Hepatocyte (in vitro differentiated cells): ENCODE measurements around the gene MYBPC2. TPM values are rescaled to one million over a fixed set of nuclear protein-coding genes. Genes with fewer than 3 reads are reported as not detected.

Experiments used
- DNase-seq: peaks from one replicate; pipeline ENCODE4 v3.0.0-alpha.2; 2016; ENCODE audit warnings: low spot score
- H2AFZ ChIP-seq: fragments of 200-600 bp; sonication (generic); 2 replicates; pipeline ENCODE4 v1.6.0; 2016; ENCODE audit warnings: antibody characterized with exemption, mild to moderate bottlenecking
- H3K27ac ChIP-seq: fragments of 200-600 bp; sonication (generic); 2 replicates; pipeline ENCODE4 v1.5.1; 2016; ENCODE audit warnings: mild to moderate bottlenecking
- H3K27me3 ChIP-seq: fragments of 200-600 bp; sonication (generic); 2 replicates; pipeline ENCODE4 v1.6.1; 2016
- H3K36me3 ChIP-seq: fragments of 200-600 bp; sonication (generic); replicated peaks from 2 replicates; pipeline ENCODE4 v1.5.1; 2016; ENCODE audit warnings: low read depth; ENCODE audit not compliant: insufficient read depth
- H3K4me1 ChIP-seq: fragments of 200-600 bp; sonication (generic); 2 replicates; pipeline ENCODE4 v1.5.1; 2016; ENCODE audit warnings: mild to moderate bottlenecking, moderate library complexity; ENCODE audit not compliant: insufficient read depth
- H3K4me2 ChIP-seq: fragments of 200-600 bp; sonication (generic); 2 replicates; pipeline ENCODE4 v1.6.0; 2016
- H3K4me3 ChIP-seq: fragments of 200-600 bp; sonication (generic); 2 replicates; pipeline ENCODE4 v1.5.1; 2016; ENCODE audit warnings: mild to moderate bottlenecking
- H3K79me2 ChIP-seq: fragments of 200-600 bp; sonication (generic); 2 replicates; pipeline ENCODE4 v1.6.0; 2017; ENCODE audit warnings: mild to moderate bottlenecking
- H3K9me2 ChIP-seq: fragments of 200-600 bp; sonication (generic); replicated peaks from 2 replicates; pipeline ENCODE4 v1.6.0; 2017; ENCODE audit warnings: mild to moderate bottlenecking; ENCODE audit not compliant: insufficient read depth
- H3K9me3 ChIP-seq: fragments of 200-600 bp; sonication (generic); 2 replicates; pipeline ENCODE4 v1.5.1; 2016; ENCODE audit warnings: low read depth, mild to moderate bottlenecking
- H4K20me1 ChIP-seq: fragments of 200-600 bp; sonication (generic); 2 replicates; pipeline ENCODE4 v1.6.0; 2016; ENCODE audit warnings: mild to moderate bottlenecking; ENCODE audit not compliant: insufficient read depth, poor library complexity, severe bottlenecking
- EZH2 ChIP-seq: fragments of 200-600 bp; sonication (generic); IDR thresholded peaks from 2 replicates; pipeline ENCODE4 v1.6.1; 2016; ENCODE audit warnings: antibody characterized with exemption, mild to moderate bottlenecking, borderline replicate concordance
- EZH2phosphoT487 ChIP-seq: fragments of 200-600 bp; sonication (generic); IDR thresholded peaks from one replicate; pipeline ENCODE4 v1.6.1; 2018; ENCODE audit warnings: antibody characterized with exemption, mild to moderate bottlenecking, low read depth, moderate library complexity; ENCODE audit not compliant: unreplicated experiment, severe bottlenecking
- WGBS: methylation state at CpG from one replicate; pipeline ENCODE4 v1.1.6; 2016; ENCODE audit warnings: low lambda C conversion rate; ENCODE audit errors: missing lambda C conversion rate; 5-methylcytosine and 5-hydroxymethylcytosine counted together
- polyA plus RNA-seq: library from polyadenylated mRNA; unstranded; fragments of >200 nt; fragmentation: Nextera tagmentation; extraction: Ambion mirVana; gene quantifications from 2 replicates; pipeline ENCODE4 v1.2.1, GENCODE V29; 2016
- total RNA-seq: library from RNA; depleted of rRNA; stranded (reverse); fragments of >200 nt; gene quantifications from 2 replicates; pipeline ENCODE4 v1.2.3, GENCODE V29; 2014
- TF ChIP-seq, protein P1 (sequence below): fragments of 200-600 bp; sonication (generic); IDR thresholded peaks from 2 replicates; pipeline ENCODE4 v1.5.1; 2016; ENCODE audit warnings: antibody characterized with exemption, mild to moderate bottlenecking; ENCODE audit not compliant: poor library complexity

MYBPC2 gene
- total and polyA plus RNA-seq, 2 experiments from 2014 or later = 0.07 TPM; not detected in 1

DNA sequence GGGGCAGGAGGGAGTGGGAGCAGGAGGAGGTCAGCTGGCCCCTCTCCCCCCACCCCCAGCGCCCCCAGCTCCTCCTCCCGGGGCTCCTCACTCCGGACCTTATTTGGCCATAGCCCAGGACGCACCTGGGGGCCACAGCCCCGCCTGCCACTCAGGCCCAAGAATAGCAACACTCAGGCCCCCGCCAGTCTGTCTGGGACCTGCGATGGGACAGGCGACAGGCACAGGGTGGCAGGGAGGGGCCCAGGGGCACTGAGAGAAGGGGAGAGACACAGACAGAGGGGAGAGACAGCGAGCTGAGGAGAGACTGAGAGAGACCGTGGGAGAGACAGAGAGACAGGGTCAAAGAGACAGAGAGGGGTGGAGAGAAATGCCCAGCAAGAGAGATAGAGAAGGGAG lies 68.1 kb downstream of the MYBPC2 start:
- no peak for TF ChIP-seq EZH2phosphoT487
- TF ChIP-seq, protein P1, sequence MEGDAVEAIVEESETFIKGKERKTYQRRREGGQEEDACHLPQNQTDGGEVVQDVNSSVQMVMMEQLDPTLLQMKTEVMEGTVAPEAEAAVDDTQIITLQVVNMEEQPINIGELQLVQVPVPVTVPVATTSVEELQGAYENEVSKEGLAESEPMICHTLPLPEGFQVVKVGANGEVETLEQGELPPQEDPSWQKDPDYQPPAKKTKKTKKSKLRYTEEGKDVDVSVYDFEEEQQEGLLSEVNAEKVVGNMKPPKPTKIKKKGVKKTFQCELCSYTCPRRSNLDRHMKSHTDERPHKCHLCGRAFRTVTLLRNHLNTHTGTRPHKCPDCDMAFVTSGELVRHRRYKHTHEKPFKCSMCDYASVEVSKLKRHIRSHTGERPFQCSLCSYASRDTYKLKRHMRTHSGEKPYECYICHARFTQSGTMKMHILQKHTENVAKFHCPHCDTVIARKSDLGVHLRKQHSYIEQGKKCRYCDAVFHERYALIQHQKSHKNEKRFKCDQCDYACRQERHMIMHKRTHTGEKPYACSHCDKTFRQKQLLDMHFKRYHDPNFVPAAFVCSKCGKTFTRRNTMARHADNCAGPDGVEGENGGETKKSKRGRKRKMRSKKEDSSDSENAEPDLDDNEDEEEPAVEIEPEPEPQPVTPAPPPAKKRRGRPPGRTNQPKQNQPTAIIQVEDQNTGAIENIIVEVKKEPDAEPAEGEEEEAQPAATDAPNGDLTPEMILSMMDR = no peak
- TF ChIP-seq EZH2 = no peak
- Histone ChIP-seq H3K27ac (no peak overlapping the region), H3K9me3 (no peaks in the 10 kb centered on the region), H3K4me3 (no peak overlapping the region), H3K79me2 (no peaks in the 10 kb centered on the region), H3K27me3 (peaks cover 15% of the 10 kb centered on the region), H3K36me3 (no peaks in the 10 kb centered on the region), H3K9me2 (no peaks in the 10 kb centered on the region), H2AFZ (no peak overlapping the region), H3K4me1 (no peaks in the 10 kb centered on the region), H3K4me2 (no peak overlapping the region), H4K20me1 (no peaks in the 10 kb centered on the region)
- 51% methylated on average over 8 of the region's 10 CpGs for WGBS
- no peak for DNase-seq

DNA sequence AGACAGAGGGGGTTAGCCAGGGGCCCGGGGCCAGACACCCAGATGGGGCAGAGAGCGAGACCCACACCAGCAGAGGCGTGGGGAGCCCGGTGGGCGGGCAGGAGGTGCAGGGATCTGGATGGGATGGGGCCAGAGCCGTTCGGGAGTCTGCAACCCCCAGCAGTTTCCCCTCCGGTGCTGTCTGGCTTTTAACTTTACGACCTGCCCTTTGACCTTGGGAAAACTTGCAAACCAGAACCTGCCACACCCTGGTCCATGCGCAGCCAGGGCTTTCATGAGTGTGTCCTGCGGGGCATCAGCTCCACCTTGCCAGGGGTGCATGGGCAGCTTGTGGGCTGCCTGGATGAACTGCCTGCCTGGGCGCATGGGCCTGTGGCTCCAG lies 68.5 kb downstream of the MYBPC2 start:
- Histone ChIP-seq H4K20me1 (no peaks in the 10 kb centered on the region), H2AFZ (no peak overlapping the region), H3K36me3 (no peaks in the 10 kb centered on the region), H3K4me1 (no peaks in the 10 kb centered on the region), H3K27ac (no peak overlapping the region), H3K9me2 (no peaks in the 10 kb centered on the region), H3K27me3 (peaks cover 15% of the 10 kb centered on the region), H3K4me3 (no peak overlapping the region), H3K79me2 (no peaks in the 10 kb centered on the region), H3K9me3 (no peaks in the 10 kb centered on the region), H3K4me2 (no peak overlapping the region)
- TF ChIP-seq EZH2 (no peak), EZH2phosphoT487 (no peak)
- TF ChIP-seq, protein P1 = no peak
- WGBS = 38% methylated on average over 12 of the region's 12 CpGs
- DNase-seq = no peak

DNA sequence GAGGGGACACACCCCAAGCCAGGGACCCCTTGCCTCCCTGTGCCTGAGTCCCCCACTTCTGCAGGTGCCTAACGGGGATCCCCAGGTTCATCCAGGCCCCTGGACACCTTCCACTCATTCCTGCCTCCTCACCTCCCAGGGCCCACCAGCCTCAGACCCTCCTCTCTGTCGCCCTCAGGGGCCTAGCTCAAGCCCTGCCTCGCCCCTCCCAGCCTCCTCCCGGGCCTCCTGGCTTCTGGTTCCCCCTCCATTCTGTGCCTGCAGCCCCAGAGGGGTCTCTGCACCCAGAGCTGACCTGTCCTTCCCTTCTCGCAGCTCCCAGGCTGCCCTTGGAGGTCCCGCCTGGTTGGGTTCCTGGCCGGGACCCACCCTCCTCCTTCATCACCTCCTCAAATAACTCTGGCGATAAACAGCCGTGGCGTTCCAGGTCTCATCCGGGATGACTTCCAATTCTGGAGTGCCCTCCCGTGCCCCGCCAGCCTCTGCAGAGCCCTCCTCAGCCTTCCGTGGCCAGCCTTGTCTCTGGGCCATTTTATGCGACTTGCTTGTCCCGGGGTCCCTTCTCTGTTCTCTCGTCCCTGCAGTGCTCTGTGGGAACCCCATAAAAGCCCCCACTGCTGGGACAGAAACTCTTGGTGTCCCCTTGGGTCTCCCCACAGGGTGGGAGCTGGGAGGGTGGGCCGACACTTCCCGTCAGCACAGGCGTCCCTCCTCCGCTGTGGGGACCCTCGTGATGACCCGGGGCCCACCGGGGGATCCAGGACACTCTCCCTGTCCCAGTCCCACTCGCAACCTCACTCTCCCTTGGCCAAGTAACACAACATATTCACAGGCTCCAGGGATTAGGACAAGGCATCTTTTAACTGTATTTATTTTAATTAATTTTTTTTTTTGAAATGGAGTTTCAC lies 69.1 kb downstream of the MYBPC2 start:
- 74% methylated on average over 23 of the region's 25 CpGs for WGBS
- H2AFZ ChIP-seq = no peak overlapping the region
- H3K4me1 ChIP-seq = no peaks in the 10 kb centered on the region
- H3K9me3 ChIP-seq = no peaks in the 10 kb centered on the region
- H3K27ac ChIP-seq = no peak overlapping the region
- TF ChIP-seq EZH2phosphoT487 (no peak), EZH2 (no peak)
- TF ChIP-seq, protein P1 = no peak
- H3K27me3 ChIP-seq = peaks cover 14% of the 10 kb centered on the region
- H3K36me3 ChIP-seq = no peaks in the 10 kb centered on the region
- no peaks in the 10 kb centered on the region for H3K79me2 ChIP-seq
- no peaks in the 10 kb centered on the region for H3K9me2 ChIP-seq
- no peak overlapping the region for H3K4me3 ChIP-seq
- no peaks in the 10 kb centered on the region for H4K20me1 ChIP-seq
- H3K4me2 ChIP-seq = no peak overlapping the region
- no peak for DNase-seq
